ENCODE measurements around the gene PHKA2.

DNA sequence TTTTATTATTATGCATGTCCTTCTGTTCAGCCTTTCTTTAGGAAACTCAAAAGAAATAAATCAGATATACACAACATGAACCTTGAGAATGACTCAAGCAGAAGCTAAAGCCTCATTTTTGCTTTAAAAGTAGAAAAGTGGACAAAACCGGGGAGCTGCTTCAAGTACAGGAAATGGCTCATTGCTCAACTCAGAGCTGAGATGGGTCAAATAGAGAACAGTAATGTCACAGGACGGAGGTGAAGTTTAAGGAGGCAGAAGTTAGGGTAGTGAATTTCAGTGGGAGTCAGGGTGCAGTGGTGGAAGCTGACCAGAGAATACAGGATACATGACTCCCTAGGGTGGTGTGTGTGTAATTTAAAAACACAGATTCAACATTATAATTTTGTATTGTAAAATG is 22.2 kb downstream of the PHKA2 start:
- TF ChIP-seq MAX (IDR thresholded peaks at IDR 0.05; ENCODE audit: low read depth, low read length), result no peak
- TF ChIP-seq CTCF (IDR thresholded peaks at IDR 0.05; ENCODE audit: low read depth, low read length), result no peak
- TF ChIP-seq POLR2A (IDR thresholded peaks at IDR 0.05; ENCODE audit: extremely low read depth, insufficient read length), result no peak

All from NB4 (cell line).